ENCODE results near the gene SLC1A2. TPM values are rescaled to one million over a fixed set of nuclear protein-coding genes. Genes with fewer than 3 reads are reported as not detected.

Gene SLC1A2
- total RNA-seq, 1 experiment from 2014 or later, result 0.25 TPM

DNA sequence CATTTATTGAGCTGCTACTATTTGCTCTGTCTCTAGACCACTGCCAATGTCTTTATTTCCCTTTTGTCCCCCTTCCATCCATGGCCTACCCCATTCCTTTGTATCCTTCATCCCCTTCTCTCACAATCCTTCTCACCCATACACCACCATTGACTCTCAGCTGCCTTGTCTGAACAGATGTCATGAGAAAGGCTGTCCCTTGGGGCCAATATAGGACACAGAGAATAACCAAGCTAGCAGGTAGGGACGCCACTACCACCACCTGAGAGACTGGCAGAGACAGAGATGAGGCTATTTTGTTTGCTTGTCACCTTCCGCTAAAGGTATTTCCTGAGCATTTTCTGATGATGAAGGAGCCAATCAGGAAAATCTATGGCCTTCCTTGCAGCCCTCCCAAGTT lies 141.5 kb downstream of the SLC1A2 start (continued):
- no peak for TF ChIP-seq ELF1 (IDR thresholded peaks at IDR 0.05; ENCODE audit: borderline replicate concordance, low read depth)
- no peak for TF ChIP-seq POLR2AphosphoS5 (IDR thresholded peaks at IDR 0.05; ENCODE audit: low read depth, low read length)
- TF ChIP-seq ZBTB33 (IDR thresholded peaks at IDR 0.05; ENCODE audit: extremely low read depth, insufficient replicate concordance, low read length), result no peak
- no peak for TF ChIP-seq SRF (IDR thresholded peaks at IDR 0.05; ENCODE audit: low read depth)
- no peak for TF ChIP-seq FOSL1 (IDR thresholded peaks at IDR 0.05; ENCODE audit: low read depth)
- no peak for TF ChIP-seq RAD21 (IDR thresholded peaks at IDR 0.05; ENCODE audit: low read depth)
- TF ChIP-seq CEBPB (IDR thresholded peaks at IDR 0.05; ENCODE audit: low read depth), result no peak

DNA sequence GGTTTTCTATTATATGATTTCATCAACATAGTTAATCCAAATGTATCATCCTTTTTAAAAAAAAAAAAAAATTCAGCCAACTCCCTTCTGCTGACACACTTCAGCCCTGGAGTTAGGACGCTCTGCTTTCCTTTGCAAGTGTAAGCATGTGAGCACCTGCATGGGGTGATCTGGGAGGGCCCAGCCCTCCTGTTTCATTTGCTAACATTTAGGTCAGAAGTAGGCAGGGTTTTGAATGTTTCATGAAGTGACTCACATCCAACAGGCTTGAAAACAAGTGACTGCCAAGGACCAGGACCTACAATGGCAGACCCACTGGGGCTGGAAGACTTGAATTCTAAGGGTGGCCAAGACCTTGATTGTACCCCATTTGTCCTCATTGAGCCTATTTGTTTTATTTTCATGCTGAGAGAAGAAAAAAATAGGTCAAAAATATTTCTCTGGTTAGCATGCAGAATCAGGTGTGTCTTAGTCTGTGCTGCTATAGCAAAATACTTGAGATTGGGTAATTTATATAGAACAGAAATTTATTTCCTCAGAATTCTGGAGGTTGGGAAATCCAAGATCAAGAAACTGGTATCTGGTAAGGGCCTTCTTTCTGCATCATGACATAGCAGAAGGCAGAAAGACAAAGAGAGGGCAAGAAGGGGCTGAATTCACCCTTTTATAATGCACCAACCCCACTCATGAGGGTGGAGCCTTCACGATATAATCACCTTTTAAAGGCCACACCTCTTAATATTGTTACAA lies 142.8 kb downstream of the SLC1A2 start:
- BruUV-seq (replicated peaks), result no TSS peak
- no peaks in the 10 kb centered on the region for H4K20me1 ChIP-seq (ENCODE audit: insufficient read depth)
- DNase-seq (ENCODE audit: low read depth, low spot score) (no peak), ATAC-seq (no peak)
- CTCF ChIA-PET, result no interaction called here
- no peak overlapping the region for H3K4me2 ChIP-seq (ENCODE audit: low read length)
- no peak overlapping the region for H2AFZ ChIP-seq (ENCODE audit: low read depth, low read length, poor library complexity, severe bottlenecking)
- no peak overlapping the region for H3K9ac ChIP-seq (ENCODE audit: low read length)
- RAD21 ChIA-PET (ENCODE audit: low non-redundant PET in 1 of 2, low total read pairs in 2 of 2, uncharacterized antibody in 2 of 2, unreplicated experiment in 2 of 2), result no interaction called here
- H3K9me3 ChIP-seq (ENCODE audit: control insufficient read depth in 1 of 2, insufficient read depth in 1 of 2, low read depth in 1 of 2, low read length in 2 of 2), result no peaks in the 10 kb centered on the region
- intact Hi-C loops (cut with micrococcal nuclease), result no loop called here
- H3K9me2 ChIP-seq (ENCODE audit: insufficient read depth), result no peaks in the 10 kb centered on the region
- no peak for TF ChIP-seq RAD21 (IDR thresholded peaks at IDR 0.05; ENCODE audit: low read depth)
- TF ChIP-seq POLR2A (IDR thresholded peaks at IDR 0.05; ENCODE audit: borderline replicate concordance, extremely low read depth, insufficient read depth, insufficient read length), result no peak
- no peak for TF ChIP-seq SIN3A (IDR thresholded peaks at IDR 0.05; ENCODE audit: low read depth)
- no peak for TF ChIP-seq CEBPB (IDR thresholded peaks at IDR 0.05; ENCODE audit: low read depth)
- no peak for TF ChIP-seq ELF1 (IDR thresholded peaks at IDR 0.05; ENCODE audit: borderline replicate concordance, low read depth)
- TF ChIP-seq ZNF274 (IDR thresholded peaks at IDR 0.05; ENCODE audit: low read depth, low read length), result no peak
- no peak for TF ChIP-seq EGR1 (IDR thresholded peaks at IDR 0.05; ENCODE audit: low read depth)
- TF ChIP-seq POLR2AphosphoS5 (IDR thresholded peaks at IDR 0.05; ENCODE audit: low read depth, low read length), result no peak
- TF ChIP-seq, protein P1, sequence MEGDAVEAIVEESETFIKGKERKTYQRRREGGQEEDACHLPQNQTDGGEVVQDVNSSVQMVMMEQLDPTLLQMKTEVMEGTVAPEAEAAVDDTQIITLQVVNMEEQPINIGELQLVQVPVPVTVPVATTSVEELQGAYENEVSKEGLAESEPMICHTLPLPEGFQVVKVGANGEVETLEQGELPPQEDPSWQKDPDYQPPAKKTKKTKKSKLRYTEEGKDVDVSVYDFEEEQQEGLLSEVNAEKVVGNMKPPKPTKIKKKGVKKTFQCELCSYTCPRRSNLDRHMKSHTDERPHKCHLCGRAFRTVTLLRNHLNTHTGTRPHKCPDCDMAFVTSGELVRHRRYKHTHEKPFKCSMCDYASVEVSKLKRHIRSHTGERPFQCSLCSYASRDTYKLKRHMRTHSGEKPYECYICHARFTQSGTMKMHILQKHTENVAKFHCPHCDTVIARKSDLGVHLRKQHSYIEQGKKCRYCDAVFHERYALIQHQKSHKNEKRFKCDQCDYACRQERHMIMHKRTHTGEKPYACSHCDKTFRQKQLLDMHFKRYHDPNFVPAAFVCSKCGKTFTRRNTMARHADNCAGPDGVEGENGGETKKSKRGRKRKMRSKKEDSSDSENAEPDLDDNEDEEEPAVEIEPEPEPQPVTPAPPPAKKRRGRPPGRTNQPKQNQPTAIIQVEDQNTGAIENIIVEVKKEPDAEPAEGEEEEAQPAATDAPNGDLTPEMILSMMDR (IDR thresholded peaks at IDR 0.05 in 2 of 3, conservative IDR thresholded peaks at IDR 0.05 in 1 of 3; ENCODE audit: borderline replicate concordance in 1 of 3, insufficient read depth in 1 of 3, low read depth in 2 of 3, low read length in 2 of 3), result no peak
- no peak for TF ChIP-seq JUND (IDR thresholded peaks at IDR 0.05)
- no peak for TF ChIP-seq TCF7L2 (IDR thresholded peaks at IDR 0.05; ENCODE audit: borderline replicate concordance, extremely low read depth, insufficient read depth, insufficient read length)
- TF ChIP-seq ZFX (IDR thresholded peaks at IDR 0.05), result no peak
- no peak for TF ChIP-seq ATF3 (IDR thresholded peaks at IDR 0.05)
- no peak for TF ChIP-seq SP1 (IDR thresholded peaks at IDR 0.05; ENCODE audit: low read depth)
- no peak for TF ChIP-seq EZH2 (IDR thresholded peaks at IDR 0.05)
- no peaks in the 10 kb centered on the region for H3K4me1 ChIP-seq (ENCODE audit: control insufficient read depth in 1 of 2, insufficient read depth in 2 of 2, low read length in 2 of 2)
- H3K27ac ChIP-seq (ENCODE audit: low read depth, low read length), result no peak overlapping the region
- no peaks in the 10 kb centered on the region for H3K79me2 ChIP-seq (ENCODE audit: insufficient read depth, low read length)
- no peak overlapping the region for H3K4me3 ChIP-seq (replicated peaks in 1 of 2; ENCODE audit: low read depth in 1 of 2, low read length in 2 of 2)
- no peaks in the 10 kb centered on the region for H3K27me3 ChIP-seq (ENCODE audit: insufficient read depth, low read length)
- H3K36me3 ChIP-seq (ENCODE audit: control insufficient read depth in 1 of 2, insufficient read depth in 2 of 2, low read length in 2 of 2), result no peaks in the 10 kb centered on the region
- POLR2A ChIA-PET, result no interaction called here

Measured in HCT116 (cell line).